DMS53 treated with DMSO at 0.1 percent for 48 hours (cell line): ENCODE measurements around the gene PCBP3.

Source experiments
- DNase-seq: peaks from one replicate; lab custom pipeline; 2025; ENCODE audit not compliant: unreplicated experiment; lab: John Stamatoyannopoulos, UW

The PCBP3 gene

GRCh38 chr21:45918835-45919447 lies 275.4 kb downstream of the PCBP3 start:
- no peak for DNase-seq

GRCh38 chr21:45919593-45919992 lies 276.1 kb downstream of the PCBP3 start:
- no peak for DNase-seq

- no peak for DNase-seq
Measured at GRCh38 chr21:45920824-45921600, 277.5 kb downstream of the PCBP3 start.

- no peak for DNase-seq
Measured at GRCh38 chr21:45921917-45922316, 278.4 kb downstream of the PCBP3 start.

- DNase-seq, result no peak
Measured at GRCh38 chr21:45922648-45923047, 279.1 kb downstream of the PCBP3 start.

GRCh38 chr21:45923146-45923545 lies 279.6 kb downstream of the PCBP3 start:
- no peak for DNase-seq

GRCh38 chr21:45926281-45926680 lies 282.8 kb downstream of the PCBP3 start:
- DNase-seq, result no peak

- no peak for DNase-seq
Measured at GRCh38 chr21:45927032-45927431, 283.5 kb downstream of the PCBP3 start.

- DNase-seq, result no peak
Measured at GRCh38 chr21:45927851-45928850, 284.6 kb downstream of the PCBP3 start.

- no peak for DNase-seq
Measured at GRCh38 chr21:45929449-45929848, 285.9 kb downstream of the PCBP3 start.

- DNase-seq, result no peak
Measured at GRCh38 chr21:45930231-45930760, 286.8 kb downstream of the PCBP3 start.

- no peak for DNase-seq
Measured at GRCh38 chr21:45930792-45931191, 287.3 kb downstream of the PCBP3 start.

- DNase-seq, result no peak
Measured at GRCh38 chr21:45931397-45931969, 288.0 kb downstream of the PCBP3 start.

- DNase-seq, result no peak
Measured at GRCh38 chr21:45932922-45933502, 289.5 kb downstream of the PCBP3 start.

- no peak for DNase-seq
Measured at GRCh38 chr21:45934085-45934484, 290.6 kb downstream of the PCBP3 start.

- DNase-seq, result no peak
Measured at GRCh38 chr21:45934554-45934953, 291.0 kb downstream of the PCBP3 start.

- no peak for DNase-seq
Measured at GRCh38 chr21:45935628-45936027, 292.1 kb downstream of the PCBP3 start.

- no peak for DNase-seq
Measured at GRCh38 chr21:45937721-45938452, 294.4 kb downstream of the PCBP3 start.

- DNase-seq, result no peak
Measured at GRCh38 chr21:45938453-45938755, 294.9 kb downstream of the PCBP3 start.
